OCI-LY7 (cell line): Measurements from ENCODE around the gene MED27. TPM values are rescaled to one million over a fixed set of nuclear protein-coding genes. Genes with fewer than 3 reads are reported as not detected.

Experiments used
- BruUV-seq: library from RNA; stranded (reverse); fragments of 400-500 nt; replicated peaks from 2 replicates; lab custom pipeline; 2021; lab: Mats Ljungman, UMichigan
- CTCF ChIA-PET: fragments of 300-600 bp; sonication (Branson Sonifier 250); formaldehyde crosslinking; loops from one replicate; lab custom pipeline; 2022; ENCODE audit warnings: antibody characterized with exemption; ENCODE audit not compliant: unreplicated experiment; lab: Charles Lee
- POLR2A ChIA-PET: fragments of 300-600 bp; sonication (Branson Sonifier 250); formaldehyde crosslinking; loops from one replicate; lab custom pipeline; 2022; ENCODE audit warnings: antibody characterized with exemption; lab: Charles Lee
- DNase-seq: peaks from one replicate; pipeline ENCODE4 v3.0.0-alpha.2; 2015; ENCODE audit warnings: low spot score
- H2AFZ ChIP-seq: fragments of 200-600 bp; sonication (generic), shearing (Covaris generic); 2 replicates; pipeline ENCODE4 v1.6.1; 2014; ENCODE audit warnings: mild to moderate bottlenecking, antibody characterized with exemption, low read length, moderate library complexity
- H3K27ac ChIP-seq: fragments of 200-600 bp; sonication (generic); 2 replicates; pipeline ENCODE4 v1.5.1; 2014; ENCODE audit warnings: mixed run types, low read depth, mild to moderate bottlenecking, moderate library complexity, low read length, inconsistent platforms; ENCODE audit not compliant: poor library complexity, severe bottlenecking
- H3K36me3 ChIP-seq: fragments of 200-600 bp; sonication (generic); 2 replicates; pipeline ENCODE4 v1.6.1; 2014; ENCODE audit warnings: mild to moderate bottlenecking, antibody characterized with exemption, low read length, moderate library complexity, mixed read lengths; ENCODE audit not compliant: insufficient read depth
- H3K4me1 ChIP-seq: fragments of 200-600 bp; sonication (generic); 2 replicates; pipeline ENCODE4 v1.5.1; 2014; ENCODE audit warnings: mild to moderate bottlenecking, low read length; ENCODE audit not compliant: insufficient read depth, poor library complexity, severe bottlenecking
- H3K4me2 ChIP-seq: fragments of 200-600 bp; sonication (generic); 2 replicates; pipeline ENCODE4 v1.6.1; 2014; ENCODE audit warnings: mild to moderate bottlenecking, low read length
- H3K4me3 ChIP-seq: fragments of 200-600 bp; sonication (generic); 2 replicates; pipeline ENCODE4 v1.5.1; 2014; ENCODE audit warnings: mild to moderate bottlenecking, low read depth, low read length; ENCODE audit not compliant: poor library complexity, severe bottlenecking
- H3K79me2 ChIP-seq: fragments of 200-600 bp; sonication (generic); 2 replicates; pipeline ENCODE4 v1.6.1; 2016; ENCODE audit warnings: low read depth, mild to moderate bottlenecking, low read length, moderate library complexity, mixed read lengths; ENCODE audit not compliant: insufficient read depth
- H3K9me2 ChIP-seq: fragments of 200-600 bp; sonication (generic); 2 replicates; pipeline ENCODE4 v1.6.1; 2016; ENCODE audit warnings: mild to moderate bottlenecking, low read length, mixed read lengths; ENCODE audit not compliant: insufficient read depth
- H3K9me3 ChIP-seq: fragments of 200-600 bp; sonication (generic); 2 replicates; pipeline ENCODE4 v1.6.1; 2014; ENCODE audit warnings: mild to moderate bottlenecking, mixed run types, low read length, mixed read lengths
- H4K20me1 ChIP-seq: fragments of 200-600 bp; sonication (generic); 2 replicates; pipeline ENCODE4 v1.6.1; 2014; ENCODE audit warnings: mild to moderate bottlenecking, antibody characterized with exemption, low read length, moderate library complexity, mixed read lengths; ENCODE audit not compliant: insufficient read depth
- EZH2phosphoT487 ChIP-seq: fragments of 200-600 bp; sonication (generic); IDR thresholded peaks from 2 replicates; pipeline ENCODE4 v1.6.1; 2018; ENCODE audit warnings: low read depth, borderline replicate concordance, mild to moderate bottlenecking, mixed run types, antibody characterized with exemption, low read length, moderate library complexity, mixed read lengths
- intact Hi-C: fragments of 100-400 bp; cut with micrococcal nuclease; formaldehyde crosslinking; loops from one replicate; pipeline ENCODE4 v1.10.0; 2022; ENCODE audit not compliant: unreplicated experiment
- total RNA-seq, 2 experiments: library from RNA; depleted of rRNA in 1 of 2; stranded (reverse); fragments of >200 nt in 1 of 2; shearing (Covaris generic) in 1 of 2; gene quantifications; 2 replicates each; pipeline ENCODE4 v1.2.3, GENCODE V29; 2014 to 2022
- TF ChIP-seq, protein P1 (sequence below): fragments of 200-600 bp; sonication (generic); conservative IDR thresholded peaks from 2 replicates; pipeline ENCODE4 v1.5.1; 2014; ENCODE audit warnings: mild to moderate bottlenecking, antibody characterized with exemption, low read length, moderate library complexity, mixed read lengths

The MED27 gene
- total RNA-seq, 2 experiments from 2014 or later, result 23.1 to 32.6 TPM

DNA sequence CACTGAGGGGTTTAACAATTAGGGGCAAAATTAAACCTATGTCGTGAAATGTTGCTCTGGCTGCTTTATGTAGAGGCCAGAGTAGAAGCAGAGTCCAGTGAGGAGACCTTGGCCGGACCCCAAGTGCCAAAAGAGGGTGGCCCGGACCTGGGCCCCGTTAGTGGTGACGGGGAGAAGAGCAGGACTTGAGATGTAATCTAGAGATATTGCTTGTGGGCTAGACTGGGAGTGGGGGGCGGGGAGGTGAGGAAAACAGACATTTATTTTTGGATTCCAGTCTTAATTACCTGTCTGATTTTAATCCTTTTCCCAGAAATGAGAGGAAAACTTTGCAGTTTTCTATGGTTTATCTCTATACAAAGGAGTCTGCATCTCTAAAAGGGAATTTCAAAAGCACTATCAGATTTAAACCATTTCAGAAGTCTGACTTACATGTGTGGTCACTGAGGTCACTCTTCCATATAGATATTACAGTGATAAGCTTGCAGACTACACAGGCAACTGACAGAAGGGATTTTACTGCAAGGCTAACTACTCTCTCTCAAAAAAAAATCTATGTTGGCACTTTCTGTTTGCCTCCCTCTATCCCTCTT, 108.1 kb downstream of the MED27 start:
- Histone ChIP-seq H4K20me1 (no peaks in the 10 kb centered on the region), H3K79me2 (no peaks in the 10 kb centered on the region), H3K9me3 (no peaks in the 10 kb centered on the region), H3K4me1 (no peaks in the 10 kb centered on the region), H3K9me2 (no peaks in the 10 kb centered on the region), H3K4me3 (no peak overlapping the region), H3K4me2 (no peak overlapping the region), H3K27ac (no peak overlapping the region), H2AFZ (no peak overlapping the region), H3K36me3 (no peaks in the 10 kb centered on the region)
- ChIA-PET POLR2A (no interaction called here), CTCF (no interaction called here)
- TF ChIP-seq, protein P1, sequence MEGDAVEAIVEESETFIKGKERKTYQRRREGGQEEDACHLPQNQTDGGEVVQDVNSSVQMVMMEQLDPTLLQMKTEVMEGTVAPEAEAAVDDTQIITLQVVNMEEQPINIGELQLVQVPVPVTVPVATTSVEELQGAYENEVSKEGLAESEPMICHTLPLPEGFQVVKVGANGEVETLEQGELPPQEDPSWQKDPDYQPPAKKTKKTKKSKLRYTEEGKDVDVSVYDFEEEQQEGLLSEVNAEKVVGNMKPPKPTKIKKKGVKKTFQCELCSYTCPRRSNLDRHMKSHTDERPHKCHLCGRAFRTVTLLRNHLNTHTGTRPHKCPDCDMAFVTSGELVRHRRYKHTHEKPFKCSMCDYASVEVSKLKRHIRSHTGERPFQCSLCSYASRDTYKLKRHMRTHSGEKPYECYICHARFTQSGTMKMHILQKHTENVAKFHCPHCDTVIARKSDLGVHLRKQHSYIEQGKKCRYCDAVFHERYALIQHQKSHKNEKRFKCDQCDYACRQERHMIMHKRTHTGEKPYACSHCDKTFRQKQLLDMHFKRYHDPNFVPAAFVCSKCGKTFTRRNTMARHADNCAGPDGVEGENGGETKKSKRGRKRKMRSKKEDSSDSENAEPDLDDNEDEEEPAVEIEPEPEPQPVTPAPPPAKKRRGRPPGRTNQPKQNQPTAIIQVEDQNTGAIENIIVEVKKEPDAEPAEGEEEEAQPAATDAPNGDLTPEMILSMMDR, result no peak
- TF ChIP-seq EZH2phosphoT487, result no peak
- BruUV-seq, result no TSS peak
- intact Hi-C loops, result no loop called here
- no peak for DNase-seq

DNA sequence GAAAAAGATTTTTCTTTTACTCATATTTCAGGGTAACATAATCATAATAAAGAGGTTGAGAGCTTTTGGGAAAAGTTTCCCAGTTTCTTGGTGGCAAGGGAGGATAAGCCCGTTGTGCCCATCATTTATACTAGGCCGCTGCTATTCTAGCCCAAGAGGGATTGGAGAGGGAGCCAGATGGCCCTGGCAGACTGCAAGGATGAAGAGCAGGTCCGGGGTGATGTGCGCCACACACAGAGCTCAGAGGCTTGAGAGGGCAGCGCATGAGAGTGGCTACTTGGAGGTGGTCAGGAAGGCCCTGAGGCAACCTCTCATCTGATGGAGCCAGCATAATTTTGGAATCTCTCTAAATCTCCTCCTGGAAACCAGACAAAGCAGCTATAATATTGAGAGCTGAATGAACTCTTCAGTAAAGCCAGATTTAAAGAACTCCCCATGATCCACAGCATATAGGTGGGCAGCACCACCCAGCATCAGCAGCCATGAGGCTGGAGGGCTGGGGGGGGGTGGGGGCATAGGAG, 110.1 kb downstream of the MED27 start:
- no peaks in the 10 kb centered on the region for H3K9me2 ChIP-seq
- no peaks in the 10 kb centered on the region for H3K4me1 ChIP-seq
- H2AFZ ChIP-seq, result no peak overlapping the region
- no peak overlapping the region for H3K4me3 ChIP-seq
- DNase-seq, result no peak
- intact Hi-C loops, result no loop called here
- no peak for TF ChIP-seq EZH2phosphoT487
- TF ChIP-seq, protein P1, result no peak
- H3K9me3 ChIP-seq, result no peaks in the 10 kb centered on the region
- POLR2A ChIA-PET, result interaction anchor here (0.6 kb wide), 1 partner anchor 112 kb away, joined by 3 read pairs; no protein-coding TSS in a partner anchor
- H4K20me1 ChIP-seq, result no peaks in the 10 kb centered on the region
- H3K4me2 ChIP-seq, result no peak overlapping the region
- no peaks in the 10 kb centered on the region for H3K36me3 ChIP-seq
- CTCF ChIA-PET, result no interaction called here
- BruUV-seq, result no TSS peak
- no peak overlapping the region for H3K27ac ChIP-seq
- H3K79me2 ChIP-seq, result no peaks in the 10 kb centered on the region

DNA sequence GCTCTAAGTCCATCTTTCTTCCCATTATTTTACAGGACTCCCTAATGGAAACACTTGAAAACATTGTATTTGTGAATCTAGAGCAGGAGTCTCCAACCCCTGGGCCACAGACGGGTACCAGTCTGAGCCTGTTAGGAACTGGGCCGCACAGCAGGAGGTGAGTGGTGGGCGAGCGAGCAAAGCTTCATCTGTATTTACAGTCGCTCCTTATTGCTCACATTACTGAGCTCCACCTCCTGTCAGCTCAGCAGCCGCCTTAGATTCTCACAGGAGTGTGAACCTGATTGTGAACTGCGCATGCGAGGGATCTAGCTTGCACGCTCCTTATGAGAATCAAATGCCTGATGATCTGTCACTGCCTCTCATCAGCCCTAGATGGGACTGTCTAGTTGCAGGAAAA, 111.0 kb downstream of the MED27 start:
- no peak overlapping the region for H3K27ac ChIP-seq
- no peak for DNase-seq
- ChIA-PET POLR2A (interaction anchor here (0.6 kb wide), 1 partner anchor 113 kb away, joined by 3 read pairs; no protein-coding TSS in a partner anchor), CTCF (no interaction called here)
- no peak overlapping the region for H2AFZ ChIP-seq
- no peaks in the 10 kb centered on the region for H3K9me3 ChIP-seq
- no peaks in the 10 kb centered on the region for H3K9me2 ChIP-seq
- no peak for TF ChIP-seq EZH2phosphoT487
- TF ChIP-seq, protein P1, result no peak
- H3K4me1 ChIP-seq, result no peaks in the 10 kb centered on the region
- no peak overlapping the region for H3K4me2 ChIP-seq
- BruUV-seq, result no TSS peak
- no peaks in the 10 kb centered on the region for H3K79me2 ChIP-seq
- H3K36me3 ChIP-seq, result no peaks in the 10 kb centered on the region
- no peaks in the 10 kb centered on the region for H4K20me1 ChIP-seq
- intact Hi-C loops, result no loop called here
- H3K4me3 ChIP-seq, result no peak overlapping the region
